Measurements from ENCODE around the gene PDP2. TPM values are rescaled to one million over a fixed set of nuclear protein-coding genes. Genes with fewer than 3 reads are reported as not detected.

The PDP2 gene
- total and polyA plus RNA-seq, 2 of the 4 experiments (the other 2 are of a cell fraction) = 5.3 to 16.8 TPM

- Histone ChIP-seq H3K18ac (ENCODE audit: low read depth, low read length) (no peak overlapping the region), H2BK120ac (ENCODE audit: low read depth, low read length) (no peak overlapping the region), H3K9ac (ENCODE audit: low read depth, low read length) (no peak overlapping the region), H3K14ac (replicated peaks; ENCODE audit: low read depth, low read length) (no peak overlapping the region), H3K79me1 (ENCODE audit: low read depth in 1 of 2, low read length in 2 of 2) (no peaks in the 10 kb centered on the region), H3K4ac (ENCODE audit: low read depth, low read length) (no peak overlapping the region), H3K4me3 (ENCODE audit: insufficient read depth, low read depth, low read length) (no peak overlapping the region), H3K4me2 (ENCODE audit: low read depth, low read length) (no peak overlapping the region), H2BK5ac (ENCODE audit: low read depth, low read length, poor library complexity, severe bottlenecking) (no peak overlapping the region), H3K23ac (ENCODE audit: low read depth, low read length) (no peak overlapping the region), H3K27ac (ENCODE audit: insufficient read depth, low read length) (no peak overlapping the region), H2AFZ (replicated peaks; ENCODE audit: low read length, poor library complexity) (no peak overlapping the region), H3K4me1 (ENCODE audit: control insufficient read depth, insufficient read depth, low read length) (no peaks in the 10 kb centered on the region), H4K8ac (ENCODE audit: low read depth in 2 of 2, low read length in 2 of 2) (no peak overlapping the region), H2BK15ac (ENCODE audit: low read depth, low read length) (no peak overlapping the region), H3K9me1 (ENCODE audit: insufficient read depth, low read length) (no peaks in the 10 kb centered on the region), H2AK9ac (replicated peaks; ENCODE audit: low read depth, low read length, poor library complexity) (no peak overlapping the region), H4K91ac (ENCODE audit: insufficient read depth, low read depth, low read length) (no peak overlapping the region), H3K36me3 (ENCODE audit: control insufficient read depth, insufficient read depth, low read length) (no peaks in the 10 kb centered on the region), H2BK20ac (ENCODE audit: low read depth, low read length) (no peak overlapping the region), H4K20me1 (ENCODE audit: insufficient read depth, low read length) (no peaks in the 10 kb centered on the region), H2AK5ac (ENCODE audit: low read depth, low read length) (no peak overlapping the region), H3K56ac (ENCODE audit: extremely low read depth, insufficient read depth, low read length) (no peak overlapping the region), H4K5ac (ENCODE audit: low read depth, low read length) (no peak overlapping the region), H3K27me3 (ENCODE audit: control insufficient read depth, insufficient read depth, low read length) (peaks cover 44% of the 10 kb centered on the region), H3K9me3 (ENCODE audit: control insufficient read depth, insufficient read depth, low read length) (no peaks in the 10 kb centered on the region)
- intact Hi-C loops (cut with micrococcal nuclease) = no loop called here
- ChIA-PET CTCF (no interaction called here), POLR2A (ENCODE audit: unreplicated experiment) (no interaction called here)
- TF ChIP-seq ELK1 (IDR thresholded peaks at IDR 0.05; ENCODE audit: borderline replicate concordance, low read depth, low read length) (no peak), FOS (IDR thresholded peaks at IDR 0.05; ENCODE audit: low read depth, low read length) (no peak), RFX5 (IDR thresholded peaks at IDR 0.05; ENCODE audit: low read depth, low read length) (no peak), NFE2L2 (IDR thresholded peaks at IDR 0.05; ENCODE audit: low read depth, low read length) (no peak), CEBPB (IDR thresholded peaks at IDR 0.05; ENCODE audit: low read depth, low read length) (no peak), POLR2A (IDR thresholded peaks at IDR 0.05; ENCODE audit: low read depth, low read length) (no peak), SMC3 (IDR thresholded peaks at IDR 0.05; ENCODE audit: low read depth, low read length) (no peak), CHD1 (IDR thresholded peaks at IDR 0.05; ENCODE audit: low read depth, low read length) (no peak), USF2 (IDR thresholded peaks at IDR 0.05; ENCODE audit: low read depth, low read length) (no peak), MAFK (IDR thresholded peaks at IDR 0.05; ENCODE audit: low read depth, low read length) (no peak), RAD21 (IDR thresholded peaks at IDR 0.05; ENCODE audit: low read length) (no peak), RCOR1 (IDR thresholded peaks at IDR 0.05; ENCODE audit: insufficient replicate concordance, low read length) (no peak), CTCF (conservative IDR thresholded peaks at IDR 0.05; ENCODE audit: low read depth, low read length) (no peak), MXI1 (IDR thresholded peaks at IDR 0.05; ENCODE audit: borderline replicate concordance, low read depth, low read length) (no peak), MAZ (IDR thresholded peaks at IDR 0.05; ENCODE audit: borderline replicate concordance, low read depth, low read length) (no peak), BHLHE40 (IDR thresholded peaks at IDR 0.05; ENCODE audit: low read depth, low read length) (no peak)
- dilution Hi-C loops (cut with HindIII; ENCODE audit: low sequenced_read_pairs, unreplicated experiment) = no loop called here
- in situ Hi-C loops (cut with MboI; ENCODE audit: low sequenced_read_pairs) = no loop called here
- no CpG with 5 or more reads among the region's 7 CpGs for WGBS, 2 experiments (ENCODE audit: extremely low coverage in 2 of 2, insufficient read length in 1 of 2)
- DNase-seq = no peak
- no peak for ATAC-seq (ENCODE audit: low read depth)
- BruUV-seq (replicated peaks) = no TSS peak
These were observed 34.7 kb downstream of the PDP2 start for GRCh38 chr16:66915041-66915440.
